OCI-LY3 (cell line): ENCODE measurements around the gene CEP112.

Source experiments
- H2AFZ ChIP-seq: fragments of 200-600, 300-600 bp; shearing (Covaris generic); 2 replicates; pipeline ENCODE4 v1.6.0; 2014; ENCODE audit warnings: antibody characterized with exemption, low read depth, low read length
- H3K27ac ChIP-seq: fragments of 200-600, 300-600 bp; sonication (generic); 2 replicates; pipeline ENCODE4 v1.5.1; 2014; ENCODE audit warnings: mild to moderate bottlenecking, low read length, moderate library complexity, mixed read lengths
- H3K27me3 ChIP-seq: fragments of 200-600, 300-600 bp; sonication (generic); 2 replicates; pipeline ENCODE4 v1.6.1; 2014; ENCODE audit warnings: low read depth, low read length, mixed read lengths
- H3K36me3 ChIP-seq: fragments of 200-600, 300-600 bp; sonication (generic); replicated peaks from 2 replicates; pipeline ENCODE3; 2014; ENCODE audit warnings: low read depth, low read length, mixed read lengths
- H3K4me1 ChIP-seq: fragments of 300-600, 200-600 bp; sonication (generic); 2 replicates; pipeline ENCODE4 v1.6.1; 2014; ENCODE audit warnings: low read length, mixed read lengths
- H3K4me2 ChIP-seq: fragments of 200-600, 300-600 bp; sonication (generic); 2 replicates; pipeline ENCODE4 v1.6.1; 2014; ENCODE audit warnings: low read length, mixed read lengths
- H3K4me3 ChIP-seq: fragments of 300-600, 200-600 bp; sonication (generic); 2 replicates; pipeline ENCODE4 v1.5.1; 2014; ENCODE audit warnings: antibody characterized with exemption, mild to moderate bottlenecking, low read length, moderate library complexity
- H3K79me2 ChIP-seq: fragments of 300-600, 200-600 bp; shearing (Covaris generic); 2 replicates; pipeline ENCODE4 v1.6.1; 2014; ENCODE audit warnings: mild to moderate bottlenecking, low read length, mixed read lengths
- H3K9ac ChIP-seq: fragments of 300-600, 200-600 bp; shearing (Covaris generic); 2 replicates; pipeline ENCODE4 v1.6.0; 2014; ENCODE audit warnings: mild to moderate bottlenecking, low read length, moderate library complexity
- H3K9me3 ChIP-seq: fragments of 200-600, 300-600 bp; shearing (Covaris generic); 2 replicates; pipeline ENCODE4 v1.6.1; 2014; ENCODE audit warnings: low read length, mixed read lengths; ENCODE audit not compliant: insufficient read depth
- H4K20me1 ChIP-seq: fragments of 200-600, 300-600 bp; sonication (generic); 2 replicates; pipeline ENCODE4 v1.6.1; 2016; ENCODE audit warnings: low read length, mixed read lengths; ENCODE audit not compliant: insufficient read depth
- EZH2phosphoT487 ChIP-seq: fragments of 200-600 bp; shearing (Covaris generic); IDR thresholded peaks from 2 replicates; pipeline ENCODE4 v1.6.1; 2018; ENCODE audit warnings: antibody characterized with exemption, mixed run types, low read depth
- TF ChIP-seq, protein P1 (sequence below): fragments of 200-600, 300-600 bp; sonication (generic); IDR thresholded peaks from 2 replicates; pipeline ENCODE4 v1.5.1; 2014; ENCODE audit warnings: antibody characterized with exemption, low read length, low read depth

CEP112 gene

DNA sequence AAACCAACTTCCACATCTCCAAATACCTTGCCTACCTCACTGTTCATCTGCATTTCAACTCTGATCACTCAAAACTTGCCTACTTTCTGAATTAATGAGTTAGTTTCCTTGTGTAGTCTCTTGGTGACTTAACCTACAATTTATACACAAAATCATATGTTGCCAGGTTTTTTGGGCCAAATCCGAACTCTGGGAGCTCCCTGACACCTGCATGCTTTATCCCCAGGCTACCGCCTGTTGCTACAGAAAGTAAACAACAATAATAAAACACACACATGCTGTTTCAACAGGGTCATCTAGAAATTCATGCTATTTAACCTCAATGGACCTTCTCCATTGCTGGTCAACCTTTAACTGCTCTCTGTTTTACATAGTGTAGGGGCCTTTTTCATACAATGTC lies 526.0 kb downstream of the CEP112 start:
- H3K4me2 ChIP-seq: no peak overlapping the region
- no peaks in the 10 kb centered on the region for H3K79me2 ChIP-seq
- H2AFZ ChIP-seq: no peak overlapping the region
- no peaks in the 10 kb centered on the region for H3K36me3 ChIP-seq
- no peak overlapping the region for H3K9ac ChIP-seq
- H3K4me1 ChIP-seq: peaks cover 5% of the 10 kb centered on the region
- no peak overlapping the region for H3K27ac ChIP-seq
- H3K4me3 ChIP-seq: no peak overlapping the region
- no peaks in the 10 kb centered on the region for H3K27me3 ChIP-seq
- TF ChIP-seq, protein P1, sequence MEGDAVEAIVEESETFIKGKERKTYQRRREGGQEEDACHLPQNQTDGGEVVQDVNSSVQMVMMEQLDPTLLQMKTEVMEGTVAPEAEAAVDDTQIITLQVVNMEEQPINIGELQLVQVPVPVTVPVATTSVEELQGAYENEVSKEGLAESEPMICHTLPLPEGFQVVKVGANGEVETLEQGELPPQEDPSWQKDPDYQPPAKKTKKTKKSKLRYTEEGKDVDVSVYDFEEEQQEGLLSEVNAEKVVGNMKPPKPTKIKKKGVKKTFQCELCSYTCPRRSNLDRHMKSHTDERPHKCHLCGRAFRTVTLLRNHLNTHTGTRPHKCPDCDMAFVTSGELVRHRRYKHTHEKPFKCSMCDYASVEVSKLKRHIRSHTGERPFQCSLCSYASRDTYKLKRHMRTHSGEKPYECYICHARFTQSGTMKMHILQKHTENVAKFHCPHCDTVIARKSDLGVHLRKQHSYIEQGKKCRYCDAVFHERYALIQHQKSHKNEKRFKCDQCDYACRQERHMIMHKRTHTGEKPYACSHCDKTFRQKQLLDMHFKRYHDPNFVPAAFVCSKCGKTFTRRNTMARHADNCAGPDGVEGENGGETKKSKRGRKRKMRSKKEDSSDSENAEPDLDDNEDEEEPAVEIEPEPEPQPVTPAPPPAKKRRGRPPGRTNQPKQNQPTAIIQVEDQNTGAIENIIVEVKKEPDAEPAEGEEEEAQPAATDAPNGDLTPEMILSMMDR: no peak
- TF ChIP-seq EZH2phosphoT487: no peak
- H4K20me1 ChIP-seq: no peaks in the 10 kb centered on the region
- no peaks in the 10 kb centered on the region for H3K9me3 ChIP-seq

DNA sequence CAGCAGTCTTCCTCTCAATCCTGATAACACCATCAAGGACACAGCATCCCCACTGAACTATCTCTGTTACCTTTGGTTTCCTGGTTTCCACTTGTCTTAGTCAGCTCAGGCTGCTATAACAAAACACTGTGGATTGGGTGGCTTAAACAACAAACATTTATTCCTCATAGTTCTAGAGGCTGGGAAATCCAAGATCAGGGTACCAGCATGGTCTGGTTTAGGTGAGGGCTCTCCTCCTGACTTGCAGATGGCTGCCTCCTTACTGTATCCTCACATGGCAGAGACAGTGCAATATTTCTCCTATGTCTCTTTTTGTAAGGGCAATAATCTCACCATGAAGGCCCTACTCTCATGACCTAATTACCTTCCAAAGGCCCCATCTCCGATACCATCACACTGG lies 527.2 kb downstream of the CEP112 start:
- H3K4me3 ChIP-seq: no peak overlapping the region
- no peak overlapping the region for H2AFZ ChIP-seq
- H3K36me3 ChIP-seq: no peaks in the 10 kb centered on the region
- H3K4me2 ChIP-seq: no peak overlapping the region
- H3K27me3 ChIP-seq: no peaks in the 10 kb centered on the region
- H3K9me3 ChIP-seq: no peaks in the 10 kb centered on the region
- H3K79me2 ChIP-seq: no peaks in the 10 kb centered on the region
- H3K27ac ChIP-seq: no peak overlapping the region
- H3K4me1 ChIP-seq: peaks cover 10% of the 10 kb centered on the region
- H4K20me1 ChIP-seq: no peaks in the 10 kb centered on the region
- H3K9ac ChIP-seq: no peak overlapping the region
- no peak for TF ChIP-seq EZH2phosphoT487
- TF ChIP-seq, protein P1: no peak

GRCh38 chr17:65664266-65664665 lies 527.7 kb downstream of the CEP112 start:
- Histone ChIP-seq H3K79me2 (no peaks in the 10 kb centered on the region), H4K20me1 (no peaks in the 10 kb centered on the region), H3K4me2 (no peak overlapping the region), H3K27me3 (no peaks in the 10 kb centered on the region), H3K4me3 (no peak overlapping the region), H3K9ac (no peak overlapping the region), H2AFZ (no peak overlapping the region), H3K4me1 (peaks cover 10% of the 10 kb centered on the region), H3K9me3 (no peaks in the 10 kb centered on the region), H3K36me3 (no peaks in the 10 kb centered on the region), H3K27ac (no peak overlapping the region)
- TF ChIP-seq EZH2phosphoT487: no peak
- TF ChIP-seq, protein P1: no peak

DNA sequence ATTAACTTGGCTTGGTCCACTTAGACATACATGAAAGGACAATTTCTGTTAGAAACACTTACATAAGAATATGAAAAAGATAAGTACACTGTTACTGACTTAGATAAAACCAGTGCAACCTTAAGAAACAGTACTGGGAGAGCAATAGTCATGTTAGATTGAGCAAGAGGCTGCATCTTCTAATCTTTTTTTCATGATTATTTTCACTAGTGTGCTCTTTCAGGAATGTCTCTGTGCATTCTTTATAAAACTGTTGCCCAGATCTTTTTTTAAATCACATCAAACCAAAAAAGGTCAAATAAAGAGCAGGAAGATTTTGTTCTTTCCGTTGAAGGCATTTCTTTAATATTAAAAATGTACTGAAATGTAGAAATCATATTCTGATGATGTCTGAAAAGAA lies 529.7 kb downstream of the CEP112 start:
- no peak overlapping the region for H3K9ac ChIP-seq
- H3K4me3 ChIP-seq: no peak overlapping the region
- H4K20me1 ChIP-seq: no peaks in the 10 kb centered on the region
- H3K4me1 ChIP-seq: peaks cover 25% of the 10 kb centered on the region
- no peak for TF ChIP-seq EZH2phosphoT487
- TF ChIP-seq, protein P1: no peak
- no peaks in the 10 kb centered on the region for H3K27me3 ChIP-seq
- no peak overlapping the region for H2AFZ ChIP-seq
- H3K36me3 ChIP-seq: no peaks in the 10 kb centered on the region
- no peak overlapping the region for H3K4me2 ChIP-seq
- H3K79me2 ChIP-seq: no peaks in the 10 kb centered on the region
- H3K27ac ChIP-seq: no peak overlapping the region
- H3K9me3 ChIP-seq: no peaks in the 10 kb centered on the region
